HG03039 (cell line): ENCODE results near the gene ZNF646.

Experiments
- ATAC-seq: cut with Tn5 transposase; IDR thresholded peaks from one replicate; pipeline ENCODE4 v1.9.1; 2021; ENCODE audit warnings: mild to moderate bottlenecking, moderate library complexity; ENCODE audit not compliant: unreplicated experiment

ZNF646 gene

DNA sequence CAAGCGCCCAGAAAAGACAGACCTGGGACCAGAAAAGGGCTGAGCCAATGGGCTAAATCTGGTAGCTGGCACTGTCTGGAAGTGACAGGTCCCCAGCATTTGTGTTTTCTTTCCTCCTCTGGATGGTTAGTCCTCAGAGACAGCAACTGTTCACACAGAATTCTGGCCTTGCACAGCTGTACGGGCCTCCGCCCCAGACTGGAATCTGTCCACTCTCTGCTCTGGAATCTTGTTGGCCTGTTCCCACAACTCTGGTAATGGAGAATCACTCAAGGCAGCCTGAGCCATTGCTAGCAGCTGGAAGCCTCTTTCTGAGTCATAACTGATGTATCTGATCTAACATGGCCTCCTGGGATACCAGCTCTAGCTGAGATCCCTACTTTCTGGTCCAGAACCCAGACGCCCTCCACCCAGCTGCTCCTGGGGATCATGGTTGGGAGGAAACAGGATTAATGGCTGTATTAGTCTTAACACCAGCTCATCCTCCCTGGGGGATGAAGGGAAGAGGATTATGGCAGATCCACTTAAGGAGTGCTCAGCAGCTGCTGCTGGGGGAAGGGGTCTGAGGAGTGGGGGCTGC is 9.2 kb upstream of the ZNF646 start:
- no peak for ATAC-seq

DNA sequence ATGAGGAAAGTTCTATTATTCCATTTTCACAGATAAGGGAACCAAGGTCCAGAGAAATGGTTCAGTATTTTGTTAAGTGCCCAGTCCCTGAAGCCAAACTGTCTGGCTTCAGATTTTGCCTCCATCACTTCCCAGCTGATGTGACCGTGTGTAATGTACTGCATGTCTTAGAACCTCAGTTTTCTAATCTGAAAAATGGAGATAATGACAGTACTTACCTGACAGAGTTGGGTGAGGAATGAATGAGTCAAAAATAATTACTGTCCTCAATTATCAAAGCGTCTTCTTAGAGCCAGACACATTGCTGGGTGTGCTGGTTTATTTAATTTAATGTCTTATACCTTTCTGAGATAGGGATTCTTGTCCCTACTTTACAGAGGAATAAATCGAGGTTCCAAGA is 6.9 kb upstream of the ZNF646 start:
- ATAC-seq = no peak

DNA sequence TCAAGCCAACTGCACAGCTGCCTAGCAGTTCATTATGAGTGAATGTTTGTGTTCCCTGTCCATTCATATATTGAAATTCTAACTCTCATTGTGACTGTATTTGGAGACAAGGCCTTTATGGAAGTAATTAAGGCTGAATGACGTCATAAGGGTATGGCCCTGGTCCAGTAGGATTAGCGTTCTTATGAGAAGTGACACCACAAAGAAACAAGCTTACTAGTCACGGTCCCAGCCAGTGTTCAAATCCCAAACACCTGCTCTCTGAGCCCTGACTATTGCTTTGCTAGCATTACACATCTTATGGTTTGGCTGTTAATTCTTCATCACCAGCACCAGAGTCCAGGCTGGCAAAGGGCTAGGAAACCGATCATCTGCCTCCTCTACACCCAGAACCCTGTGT is 2.4 kb upstream of the ZNF646 start:
- no peak for ATAC-seq

DNA sequence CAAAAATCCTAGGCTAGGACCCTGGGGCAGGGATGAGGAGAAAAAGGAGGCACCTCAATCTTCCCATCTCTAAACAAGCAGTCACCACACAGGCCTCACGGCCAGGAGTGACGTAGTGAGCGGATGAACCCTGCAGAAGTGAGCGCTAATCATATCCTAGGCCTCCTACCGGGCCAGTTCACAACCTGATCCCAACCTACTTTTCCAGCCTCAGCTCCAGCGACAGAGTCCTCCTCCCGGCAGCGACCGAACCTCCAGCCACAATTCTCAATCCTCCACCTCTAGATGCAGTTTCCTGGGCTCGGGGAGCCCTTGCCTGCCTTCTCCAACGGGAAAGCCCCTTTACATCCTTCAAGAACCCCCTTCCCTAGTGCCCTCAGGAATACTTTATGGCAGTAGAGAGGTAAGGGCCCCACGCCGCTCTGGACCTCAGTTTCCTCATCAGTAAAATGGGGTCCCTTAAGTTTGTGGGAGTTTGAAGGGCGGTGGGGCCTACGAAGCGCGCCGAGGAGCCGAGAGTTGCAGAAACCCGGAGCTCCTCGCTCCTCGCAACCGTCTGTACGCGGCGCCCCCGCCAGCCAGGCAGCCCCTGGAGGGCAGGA is 1.6 kb upstream of the ZNF646 start:
- ATAC-seq = no peak

DNA sequence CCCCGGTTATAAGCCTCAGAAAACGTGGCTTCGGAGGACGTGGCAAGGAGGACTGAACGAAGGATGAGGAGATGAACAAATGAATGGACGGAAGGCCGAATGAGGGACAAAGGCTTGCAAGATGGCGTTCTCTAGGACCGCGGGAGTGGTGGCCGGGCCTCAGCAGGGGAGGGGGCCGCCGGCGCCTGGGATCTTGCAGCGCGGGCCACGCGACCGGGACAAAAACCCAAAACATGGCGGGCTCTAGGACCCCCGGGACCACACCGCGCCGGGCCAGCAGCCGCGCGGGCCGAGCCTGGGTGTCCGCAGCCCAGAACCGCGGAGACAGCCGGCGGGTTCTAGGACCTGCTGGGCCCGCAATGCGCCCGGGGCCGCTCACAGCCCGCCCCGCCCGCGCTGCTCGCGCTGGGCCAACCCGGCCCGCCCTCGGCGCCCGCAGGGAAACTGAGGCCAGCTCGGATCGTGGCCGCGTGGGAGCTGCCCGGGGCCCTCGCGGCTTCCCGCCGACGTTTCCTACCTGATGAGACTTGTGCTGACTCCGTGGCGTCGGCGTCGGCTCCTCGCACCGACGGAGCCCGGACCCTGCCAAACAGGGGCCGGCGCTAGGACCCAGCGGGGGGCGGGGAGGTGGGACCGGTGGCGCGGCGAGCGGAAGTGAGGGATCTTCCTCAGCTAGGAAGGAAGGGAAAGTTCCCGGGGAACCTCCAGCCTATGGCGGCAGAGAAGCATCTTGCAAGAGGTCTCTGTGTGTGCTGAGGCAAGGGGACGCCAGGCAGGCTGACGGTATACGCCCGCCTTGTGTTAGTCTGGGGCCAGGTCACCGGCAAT is 866 bp upstream of the ZNF646 start:
- peak; percentile 45 for ATAC-seq

DNA sequence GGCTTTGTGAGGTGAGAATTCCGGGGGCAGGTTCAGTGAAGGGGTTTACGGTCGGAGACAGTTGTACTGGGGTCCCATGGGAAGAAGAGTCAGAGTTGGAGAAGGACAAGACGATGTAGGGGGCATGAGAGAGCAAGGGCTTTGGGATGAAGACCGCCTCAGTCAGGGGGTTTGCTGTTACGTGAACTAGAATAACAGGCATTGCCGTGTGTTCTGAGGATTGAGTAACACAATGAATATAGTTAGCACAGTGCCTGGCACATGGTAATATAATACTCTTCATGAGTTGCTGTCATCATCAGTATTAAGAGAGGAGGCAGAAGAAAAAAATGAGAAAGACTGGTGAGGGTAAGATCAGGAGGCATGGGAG is 577 bp downstream of the ZNF646 start:
- ATAC-seq = no peak

DNA sequence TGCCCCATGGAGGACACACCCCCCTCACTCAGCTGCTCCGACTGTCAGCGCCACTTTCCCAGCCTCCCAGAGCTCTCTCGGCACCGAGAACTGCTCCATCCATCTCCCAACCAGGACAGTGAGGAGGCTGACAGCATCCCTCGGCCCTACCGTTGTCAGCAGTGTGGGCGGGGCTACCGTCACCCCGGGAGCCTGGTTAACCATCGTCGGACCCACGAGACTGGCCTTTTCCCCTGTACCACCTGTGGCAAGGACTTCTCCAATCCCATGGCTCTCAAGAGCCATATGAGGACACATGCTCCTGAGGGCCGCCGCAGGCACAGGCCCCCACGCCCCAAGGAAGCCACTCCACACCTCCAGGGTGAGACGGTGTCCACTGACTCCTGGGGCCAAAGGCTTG is 2.1 kb downstream of the ZNF646 start:
- ATAC-seq = no peak

DNA sequence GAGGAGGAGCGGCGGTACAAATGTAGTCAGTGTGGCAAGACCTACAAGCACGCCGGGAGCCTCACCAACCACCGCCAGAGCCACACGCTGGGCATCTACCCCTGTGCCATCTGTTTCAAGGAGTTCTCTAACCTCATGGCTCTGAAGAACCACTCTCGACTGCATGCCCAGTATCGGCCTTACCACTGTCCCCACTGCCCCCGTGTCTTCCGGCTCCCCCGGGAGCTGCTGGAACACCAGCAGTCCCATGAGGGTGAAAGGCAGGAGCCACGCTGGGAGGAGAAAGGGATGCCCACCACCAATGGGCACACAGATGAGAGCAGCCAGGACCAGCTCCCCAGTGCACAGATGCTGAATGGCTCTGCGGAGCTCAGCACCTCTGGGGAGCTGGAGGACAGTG is 2.8 kb downstream of the ZNF646 start:
- ATAC-seq = no peak

DNA sequence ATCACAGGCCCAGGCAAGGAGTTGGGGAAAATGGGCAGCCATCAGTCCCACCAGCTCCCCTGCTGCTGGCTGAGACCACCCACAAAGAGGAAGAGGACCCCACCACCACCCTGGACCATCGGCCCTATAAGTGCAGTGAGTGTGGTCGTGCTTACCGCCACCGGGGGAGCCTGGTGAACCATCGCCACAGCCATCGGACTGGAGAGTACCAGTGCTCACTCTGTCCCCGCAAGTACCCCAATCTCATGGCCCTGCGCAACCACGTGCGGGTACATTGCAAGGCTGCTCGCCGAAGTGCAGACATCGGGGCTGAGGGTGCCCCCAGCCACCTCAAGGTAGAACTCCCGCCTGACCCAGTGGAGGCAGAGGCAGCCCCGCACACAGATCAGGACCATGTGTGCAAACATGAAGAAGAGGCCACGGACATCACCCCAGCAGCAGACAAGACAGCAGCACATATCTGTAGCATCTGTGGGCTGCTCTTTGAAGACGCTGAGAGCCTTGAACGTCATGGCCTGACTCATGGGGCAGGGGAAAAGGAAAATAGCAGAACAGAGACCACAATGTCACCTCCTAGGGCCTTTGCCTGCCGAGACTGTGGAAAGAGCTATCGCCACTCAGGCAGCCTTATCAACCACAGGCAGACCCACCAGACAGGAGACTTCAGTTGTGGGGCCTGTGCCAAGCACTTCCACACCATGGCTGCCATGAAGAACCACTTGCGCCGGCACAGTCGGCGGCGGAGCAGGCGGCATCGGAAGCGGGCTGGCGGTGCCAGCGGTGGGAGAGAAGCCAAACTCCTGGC is 3.6 kb downstream of the ZNF646 start:
- no peak for ATAC-seq

DNA sequence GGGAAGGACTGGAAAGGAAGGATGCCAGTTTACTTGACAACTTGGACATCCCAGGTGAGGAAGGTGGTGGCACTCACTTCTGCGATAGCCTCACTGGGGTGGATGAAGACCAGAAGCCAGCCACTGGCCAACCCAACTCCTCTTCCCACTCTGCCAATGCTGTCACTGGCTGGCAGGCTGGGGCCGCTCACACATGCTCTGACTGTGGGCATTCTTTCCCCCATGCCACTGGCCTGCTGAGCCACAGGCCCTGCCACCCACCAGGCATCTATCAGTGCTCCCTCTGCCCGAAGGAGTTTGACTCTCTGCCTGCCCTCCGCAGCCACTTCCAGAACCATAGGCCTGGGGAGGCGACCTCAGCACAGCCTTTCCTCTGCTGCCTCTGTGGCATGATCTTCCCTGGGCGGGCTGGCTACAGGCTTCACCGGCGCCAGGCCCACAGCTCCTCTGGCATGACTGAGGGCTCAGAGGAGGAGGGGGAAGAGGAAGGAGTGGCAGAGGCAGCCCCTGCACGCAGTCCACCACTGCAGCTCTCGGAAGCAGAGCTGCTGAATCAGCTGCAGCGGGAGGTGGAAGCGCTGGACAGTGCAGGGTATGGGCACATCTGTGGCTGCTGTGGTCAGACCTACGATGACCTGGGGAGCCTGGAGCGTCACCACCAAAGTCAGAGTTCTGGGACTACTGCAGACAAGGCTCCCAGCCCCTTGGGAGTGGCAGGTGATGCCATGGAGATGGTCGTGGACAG is 4.5 kb downstream of the ZNF646 start:
- ATAC-seq = no peak

DNA sequence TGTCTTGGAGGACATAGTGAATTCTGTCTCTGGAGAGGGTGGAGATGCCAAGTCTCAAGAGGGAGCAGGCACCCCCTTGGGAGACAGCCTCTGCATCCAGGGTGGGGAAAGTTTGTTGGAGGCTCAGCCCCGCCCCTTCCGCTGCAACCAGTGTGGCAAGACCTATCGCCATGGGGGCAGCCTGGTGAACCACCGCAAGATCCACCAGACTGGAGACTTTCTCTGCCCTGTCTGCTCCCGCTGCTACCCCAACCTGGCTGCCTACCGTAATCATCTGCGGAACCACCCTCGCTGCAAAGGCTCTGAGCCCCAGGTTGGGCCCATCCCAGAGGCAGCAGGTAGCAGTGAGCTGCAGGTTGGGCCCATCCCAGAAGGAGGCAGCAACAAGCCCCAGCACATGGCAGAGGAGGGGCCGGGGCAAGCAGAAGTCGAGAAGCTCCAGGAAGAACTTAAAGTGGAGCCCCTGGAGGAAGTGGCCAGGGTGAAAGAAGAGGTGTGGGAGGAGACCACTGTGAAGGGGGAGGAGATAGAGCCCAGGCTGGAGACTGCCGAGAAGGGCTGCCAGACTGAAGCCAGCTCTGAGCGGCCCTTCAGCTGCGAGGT is 5.2 kb downstream of the ZNF646 start:
- no peak for ATAC-seq

DNA sequence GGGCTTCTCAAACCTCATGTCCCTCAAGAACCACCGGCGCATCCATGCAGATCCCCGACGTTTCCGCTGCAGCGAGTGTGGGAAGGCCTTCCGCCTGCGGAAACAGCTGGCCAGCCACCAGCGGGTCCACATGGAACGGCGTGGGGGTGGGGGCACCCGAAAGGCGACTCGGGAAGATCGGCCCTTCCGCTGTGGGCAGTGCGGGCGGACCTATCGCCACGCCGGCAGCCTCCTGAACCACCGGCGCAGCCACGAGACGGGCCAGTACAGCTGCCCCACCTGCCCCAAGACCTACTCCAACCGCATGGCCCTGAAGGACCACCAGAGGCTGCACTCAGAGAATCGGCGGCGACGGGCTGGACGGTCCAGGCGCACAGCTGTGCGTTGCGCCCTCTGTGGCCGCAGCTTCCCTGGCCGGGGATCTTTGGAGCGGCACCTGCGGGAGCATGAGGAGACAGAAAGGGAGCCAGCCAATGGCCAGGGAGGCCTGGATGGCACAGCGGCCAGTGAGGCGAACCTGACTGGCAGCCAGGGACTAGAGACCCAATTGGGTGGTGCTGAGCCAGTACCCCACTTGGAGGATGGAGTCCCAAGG is 5.9 kb downstream of the ZNF646 start:
- ATAC-seq = no peak

DNA sequence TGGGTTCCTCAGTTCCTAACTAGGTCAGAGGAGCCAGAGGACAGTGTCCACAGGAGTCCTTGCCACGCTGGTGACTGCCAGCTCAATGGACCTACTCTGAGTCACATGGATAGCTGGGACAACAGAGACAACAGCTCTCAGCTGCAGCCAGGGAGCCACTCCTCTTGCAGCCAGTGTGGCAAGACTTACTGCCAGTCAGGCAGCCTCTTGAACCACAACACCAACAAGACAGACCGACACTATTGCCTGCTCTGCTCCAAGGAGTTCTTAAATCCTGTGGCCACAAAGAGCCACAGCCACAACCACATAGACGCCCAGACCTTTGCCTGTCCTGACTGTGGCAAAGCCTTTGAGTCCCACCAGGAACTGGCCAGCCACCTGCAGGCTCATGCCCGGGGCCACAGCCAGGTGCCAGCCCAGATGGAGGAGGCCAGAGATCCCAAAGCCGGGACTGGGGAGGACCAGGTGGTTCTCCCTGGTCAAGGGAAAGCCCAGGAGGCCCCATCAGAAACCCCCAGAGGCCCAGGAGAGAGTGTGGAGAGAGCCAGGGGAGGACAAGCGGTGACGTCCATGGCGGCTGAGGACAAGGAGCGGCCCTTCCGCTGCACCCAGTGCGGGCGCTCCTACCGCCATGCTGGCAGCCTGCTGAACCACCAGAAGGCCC is 6.7 kb downstream of the ZNF646 start:
- ATAC-seq = no peak

DNA sequence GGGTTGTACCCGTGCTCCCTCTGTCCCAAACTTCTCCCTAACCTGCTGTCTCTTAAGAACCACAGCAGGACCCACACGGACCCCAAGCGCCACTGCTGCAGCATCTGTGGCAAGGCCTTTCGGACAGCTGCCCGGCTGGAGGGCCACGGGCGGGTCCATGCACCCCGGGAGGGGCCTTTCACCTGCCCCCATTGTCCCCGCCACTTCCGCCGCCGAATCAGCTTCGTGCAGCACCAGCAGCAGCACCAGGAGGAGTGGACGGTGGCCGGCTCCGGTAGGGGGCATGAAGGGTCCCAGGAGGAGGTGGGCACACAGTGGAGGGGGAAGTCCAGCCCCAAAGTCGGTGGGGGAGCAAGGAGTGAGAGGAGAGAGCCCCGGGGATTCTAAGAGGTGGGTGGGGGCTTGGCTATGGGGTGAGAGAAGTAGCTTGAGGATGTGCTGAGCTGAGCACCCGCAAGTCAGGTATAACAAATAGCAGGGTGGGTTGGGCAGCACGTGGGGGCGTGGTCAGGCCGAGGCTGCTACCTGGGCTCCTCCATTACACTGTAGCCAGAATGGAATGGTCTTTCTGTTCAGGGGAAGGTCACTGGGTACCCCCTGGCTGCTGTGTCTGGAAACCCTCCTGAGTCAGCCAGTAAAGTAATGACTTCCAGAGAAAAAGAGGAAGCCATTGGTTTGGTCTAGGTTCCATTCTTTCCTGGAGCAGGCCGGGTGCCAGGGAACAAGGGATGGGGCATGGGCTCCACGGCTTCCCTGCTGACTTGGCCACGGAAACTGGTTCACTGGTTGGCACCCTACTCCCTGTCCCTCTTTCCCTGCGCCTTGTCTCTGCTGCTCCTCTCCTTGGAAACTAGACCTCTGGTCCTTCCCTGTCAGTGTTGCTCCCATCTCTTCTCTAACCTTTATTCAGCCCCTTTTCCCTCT is 7.5 kb downstream of the ZNF646 start:
- no peak for ATAC-seq

DNA sequence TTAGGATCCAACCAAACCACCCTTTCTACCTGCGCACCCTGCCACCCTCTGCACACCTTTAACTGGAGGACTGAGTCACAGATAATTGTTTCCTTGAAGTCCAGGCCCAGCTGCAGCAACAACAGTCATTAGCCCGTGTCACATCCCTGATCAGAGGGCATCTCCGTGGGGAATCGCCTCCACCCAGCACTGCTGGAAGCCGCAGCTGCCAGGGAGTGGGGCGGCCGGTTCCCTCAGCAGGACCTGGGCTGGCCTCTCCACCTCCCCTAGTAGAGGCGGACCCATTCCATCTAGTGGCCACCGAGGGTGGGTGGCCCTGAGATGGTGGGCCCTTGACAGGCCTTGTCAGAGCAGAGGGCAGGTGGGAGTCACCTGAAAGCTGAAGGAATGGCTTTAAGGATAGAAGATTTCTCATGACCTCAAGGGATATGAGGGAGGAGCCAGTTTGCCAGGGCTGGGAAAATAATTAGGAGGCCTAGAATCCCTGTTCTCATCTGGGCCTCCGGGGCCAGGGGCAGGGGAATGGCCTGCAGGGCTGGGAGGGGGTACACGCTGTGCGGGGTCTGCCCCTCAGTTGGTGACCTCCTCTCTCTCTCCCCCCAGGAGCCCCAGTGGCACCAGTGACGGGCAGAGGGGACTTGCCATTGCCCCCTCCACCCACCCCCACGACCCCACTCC is 8.3 kb downstream of the ZNF646 start:
- no peak for ATAC-seq

DNA sequence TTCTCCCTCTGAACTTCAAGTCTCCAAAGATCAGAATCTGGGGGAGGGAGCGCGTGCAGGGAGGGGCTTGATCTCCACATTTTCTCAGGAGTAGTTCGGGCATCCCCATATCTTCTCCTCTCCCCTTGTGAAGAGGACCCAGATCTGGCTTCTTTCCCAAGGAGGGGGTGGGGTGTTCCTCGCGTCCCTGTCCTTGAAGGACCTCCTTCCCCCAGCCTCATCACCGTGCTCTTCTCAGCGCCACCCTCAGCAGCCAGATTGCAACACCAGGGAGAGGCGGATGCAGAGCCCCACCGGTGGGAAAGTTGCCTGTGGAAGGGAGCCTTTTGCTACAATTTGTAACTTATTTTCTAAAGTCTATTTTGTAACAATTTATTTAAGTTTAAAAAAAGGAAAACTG is 8.9 kb downstream of the ZNF646 start:
- no peak for ATAC-seq

DNA sequence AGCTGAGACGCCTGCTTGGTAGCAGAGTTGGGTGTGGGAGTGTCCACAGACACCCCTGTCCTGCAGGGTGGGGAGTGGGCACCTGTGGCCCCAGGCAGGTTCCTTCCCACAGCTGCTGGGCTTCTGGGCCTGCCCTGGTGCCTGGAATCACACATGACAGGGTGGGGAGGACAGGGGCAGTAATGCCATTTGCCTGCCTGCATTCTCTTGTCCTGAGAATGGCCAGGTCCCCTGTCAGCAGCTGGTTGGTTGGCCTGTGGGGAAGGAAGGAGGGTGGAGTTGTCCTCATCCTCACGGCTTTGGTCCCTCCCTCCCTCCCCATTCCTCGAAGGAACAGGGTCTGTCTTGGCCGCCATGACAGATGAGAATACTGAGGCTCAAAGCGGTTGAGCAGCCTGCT is 9.3 kb downstream of the ZNF646 start:
- ATAC-seq = no peak

DNA sequence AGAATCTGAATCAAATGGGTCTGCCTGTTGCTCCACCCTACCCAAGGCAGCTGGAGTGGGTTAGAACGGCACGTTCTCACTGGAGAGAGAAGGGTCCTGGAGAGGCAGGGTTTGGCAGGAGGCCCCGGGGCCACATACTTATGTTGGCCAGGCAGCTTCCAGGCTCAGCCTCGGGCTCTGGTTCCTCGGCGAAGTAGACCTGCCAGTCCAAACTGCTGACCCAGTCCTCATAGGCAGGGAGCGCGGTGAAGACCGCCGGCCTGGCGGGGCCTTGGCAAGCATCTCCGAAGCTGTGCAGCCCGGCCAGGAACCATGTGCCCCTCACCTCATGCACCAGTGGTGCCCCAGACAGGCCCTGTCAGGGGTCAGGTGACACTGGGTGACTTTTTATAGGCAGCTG is 9.8 kb downstream of the ZNF646 start:
- no peak for ATAC-seq
